ENCODE measurements around the gene AFF3.

AFF3 gene

GRCh38 chr2:99571021-99571420, 571.4 kb downstream of the AFF3 start:
- H3K9me2 ChIP-seq (replicated peaks; ENCODE audit: control insufficient read depth, low read length), result no peaks in the 10 kb centered on the region
- no peaks in the 10 kb centered on the region for H3F3A ChIP-seq (ENCODE audit: control insufficient read depth, insufficient read depth)
- no peak overlapping the region for H3K27ac ChIP-seq (ENCODE audit: low read depth, low read length)
- H3K4me2 ChIP-seq (ENCODE audit: low read length), result no peak overlapping the region
- H3K4me1 ChIP-seq (ENCODE audit: control insufficient read depth, low read length), result no peaks in the 10 kb centered on the region
- TF ChIP-seq EZH2phosphoT487 (IDR thresholded peaks at IDR 0.05; ENCODE audit: borderline replicate concordance, low read length) (no peak), CTCF (IDR thresholded peaks at IDR 0.05; ENCODE audit: low read depth, low read length, poor library complexity, severe bottlenecking) (no peak)
- no peaks in the 10 kb centered on the region for H3K27me3 ChIP-seq (ENCODE audit: control insufficient read depth, low read length)
- H3K4me3 ChIP-seq (ENCODE audit: low read length), result no peak overlapping the region
- H3K9me3 ChIP-seq (ENCODE audit: control insufficient read depth, insufficient read depth, low read length), result no peaks in the 10 kb centered on the region
- no peaks in the 10 kb centered on the region for H3K79me2 ChIP-seq (ENCODE audit: control insufficient read depth, low read length)
- no peaks in the 10 kb centered on the region for H4K20me1 ChIP-seq (ENCODE audit: control insufficient read depth, insufficient read depth, low read depth, low read length)
- H3K36me3 ChIP-seq (ENCODE audit: control insufficient read depth, low read length), result no peaks in the 10 kb centered on the region

GRCh38 chr2:99569386-99569785, 573.0 kb downstream of the AFF3 start:
- H3K4me2 ChIP-seq (ENCODE audit: low read length), result no peak overlapping the region
- no peak overlapping the region for H3K4me3 ChIP-seq (ENCODE audit: low read length)
- H3K9me2 ChIP-seq (replicated peaks; ENCODE audit: control insufficient read depth, low read length), result no peaks in the 10 kb centered on the region
- H3K79me2 ChIP-seq (ENCODE audit: control insufficient read depth, low read length), result no peaks in the 10 kb centered on the region
- no peaks in the 10 kb centered on the region for H3F3A ChIP-seq (ENCODE audit: control insufficient read depth, insufficient read depth)
- no peaks in the 10 kb centered on the region for H3K9me3 ChIP-seq (ENCODE audit: control insufficient read depth, insufficient read depth, low read length)
- no peak for TF ChIP-seq EZH2phosphoT487 (IDR thresholded peaks at IDR 0.05; ENCODE audit: borderline replicate concordance, low read length)
- no peak for TF ChIP-seq CTCF (IDR thresholded peaks at IDR 0.05; ENCODE audit: low read depth, low read length, poor library complexity, severe bottlenecking)
- no peak overlapping the region for H3K27ac ChIP-seq (ENCODE audit: low read depth, low read length)
- H3K27me3 ChIP-seq (ENCODE audit: control insufficient read depth, low read length), result no peaks in the 10 kb centered on the region
- no peaks in the 10 kb centered on the region; the same call in 1 of the 2 replicates for H3K36me3 ChIP-seq (ENCODE audit: control insufficient read depth, low read length)
- H4K20me1 ChIP-seq (ENCODE audit: control insufficient read depth, insufficient read depth, low read depth, low read length), result no peaks in the 10 kb centered on the region
- H3K4me1 ChIP-seq (ENCODE audit: control insufficient read depth, low read length), result no peaks in the 10 kb centered on the region

GRCh38 chr2:99565227-99565626, 577.2 kb downstream of the AFF3 start:
- H3K27me3 ChIP-seq (ENCODE audit: control insufficient read depth, low read length), result no peaks in the 10 kb centered on the region
- no peak overlapping the region for H3K4me2 ChIP-seq (ENCODE audit: low read length)
- H3K79me2 ChIP-seq (ENCODE audit: control insufficient read depth, low read length), result no peaks in the 10 kb centered on the region
- peaks cover 12% of the 10 kb centered on the region for H3K4me1 ChIP-seq (ENCODE audit: control insufficient read depth, low read length)
- peaks cover 11% of the 10 kb centered on the region for H3F3A ChIP-seq (ENCODE audit: control insufficient read depth, insufficient read depth)
- no peak overlapping the region for H3K4me3 ChIP-seq (ENCODE audit: low read length)
- no peaks in the 10 kb centered on the region for H3K9me3 ChIP-seq (ENCODE audit: control insufficient read depth, insufficient read depth, low read length)
- no peaks in the 10 kb centered on the region; the same call in 1 of the 2 replicates for H3K36me3 ChIP-seq (ENCODE audit: control insufficient read depth, low read length)
- no peaks in the 10 kb centered on the region for H4K20me1 ChIP-seq (ENCODE audit: control insufficient read depth, insufficient read depth, low read depth, low read length)
- H3K27ac ChIP-seq (ENCODE audit: low read depth, low read length), result no peak overlapping the region
- no peaks in the 10 kb centered on the region for H3K9me2 ChIP-seq (replicated peaks; ENCODE audit: control insufficient read depth, low read length)
- TF ChIP-seq EZH2phosphoT487 (IDR thresholded peaks at IDR 0.05; ENCODE audit: borderline replicate concordance, low read length) (no peak), CTCF (IDR thresholded peaks at IDR 0.05; ENCODE audit: low read depth, low read length, poor library complexity, severe bottlenecking) (no peak)
